ENCODE measurements around the gene MTHFSD.

Gene MTHFSD

GRCh38 chr16:86569701-86570447 is 14.8 kb upstream of the MTHFSD start:
- DNase-seq = no peak

- DNase-seq = no peak
These were observed 13.9 kb upstream of the MTHFSD start for GRCh38 chr16:86568677-86569623.

GRCh38 chr16:86567701-86568581 is 12.9 kb upstream of the MTHFSD start:
- peak; percentile 72 for DNase-seq

GRCh38 chr16:86566966-86567700 is 12.1 kb upstream of the MTHFSD start:
- DNase-seq = peak; percentile 70

GRCh38 chr16:86566601-86566965 is 11.5 kb upstream of the MTHFSD start, which contains the start of gene FOXC2:
Gene FOXC2 (plus strand): TSS chr16:86566829. CDS start chr16:86567336, 507 bp downstream.
- peak; percentile 93 for DNase-seq

GRCh38 chr16:86565644-86566511 is 10.8 kb upstream of the MTHFSD start:
- DNase-seq = no peak

GRCh38 chr16:86565181-86565631 is 10.2 kb upstream of the MTHFSD start:
- DNase-seq = no peak

- peak; percentile 92 for DNase-seq
These were observed 8.7 kb upstream of the MTHFSD start for GRCh38 chr16:86563469-86564345.

GRCh38 chr16:86562356-86562755 is 7.3 kb upstream of the MTHFSD start:
- DNase-seq = no peak

GRCh38 chr16:86559802-86560305 is 4.8 kb upstream of the MTHFSD start:
- DNase-seq = no peak

- no peak for DNase-seq
These were observed 3.5 kb upstream of the MTHFSD start for GRCh38 chr16:86558355-86559193.

GRCh38 chr16:86557587-86557986 is 2.6 kb upstream of the MTHFSD start:
- DNase-seq = no peak

GRCh38 chr16:86556576-86556975 is 1.5 kb upstream of the MTHFSD start:
- DNase-seq = no peak

- no peak for DNase-seq
These were observed 655 bp upstream of the MTHFSD start for GRCh38 chr16:86555704-86556075.

- DNase-seq = no peak
These were observed 477 bp downstream of the MTHFSD start for GRCh38 chr16:86554599-86554916.

GRCh38 chr16:86553356-86553755 is 1.7 kb downstream of the MTHFSD start:
- DNase-seq = no peak

GRCh38 chr16:86550281-86550680 is 4.8 kb downstream of the MTHFSD start:
- DNase-seq = no peak

GRCh38 chr16:86549893-86550190 is 5.2 kb downstream of the MTHFSD start:
- DNase-seq = no peak
